ENCODE data around the gene KCNJ11.

Gene KCNJ11

GRCh38 chr11:17376493-17376892 is 12.0 kb downstream of the KCNJ11 start:
- Histone ChIP-seq H3K79me2 (ENCODE audit: insufficient read depth, low read length) (no peaks in the 10 kb centered on the region), H3F3A (ENCODE audit: insufficient read depth, low read length) (no peaks in the 10 kb centered on the region), H3K4me1 (ENCODE audit: insufficient read depth, low read length, severe bottlenecking) (no peaks in the 10 kb centered on the region), H3K9ac (ENCODE audit: low read length) (no peak overlapping the region), H3K27ac (ENCODE audit: low read depth, low read length, poor library complexity, severe bottlenecking) (no peak overlapping the region), H3K36me3 (ENCODE audit: insufficient read depth, low read length) (peaks cover 98% of the 10 kb centered on the region), H3K9me3 (ENCODE audit: low read length) (peaks cover 27% of the 10 kb centered on the region), H3K9me2 (ENCODE audit: low read depth, low read length) (no peaks in the 10 kb centered on the region), H3K4me2 (ENCODE audit: low read length) (no peak overlapping the region), H3K4me3 (ENCODE audit: low read depth, low read length, poor library complexity, severe bottlenecking) (no peak overlapping the region), H4K20me1 (ENCODE audit: insufficient read depth, low read length) (no peaks in the 10 kb centered on the region), H3K27me3 (ENCODE audit: insufficient read depth, low read length) (no peaks in the 10 kb centered on the region), H2AFZ (ENCODE audit: low read length) (no peak overlapping the region)
- TF ChIP-seq EZH2 (IDR thresholded peaks at IDR 0.05; ENCODE audit: borderline replicate concordance, low read length), result no peak
- no peak for TF ChIP-seq CTCF (IDR thresholded peaks at IDR 0.05; ENCODE audit: low read length)

GRCh38 chr11:17375547-17375946 is 12.9 kb downstream of the KCNJ11 start:
- TF ChIP-seq CTCF (IDR thresholded peaks at IDR 0.05; ENCODE audit: low read length), result no peak
- TF ChIP-seq EZH2 (IDR thresholded peaks at IDR 0.05; ENCODE audit: borderline replicate concordance, low read length), result no peak
- no peaks in the 10 kb centered on the region for H3F3A ChIP-seq (ENCODE audit: insufficient read depth, low read length)
- no peaks in the 10 kb centered on the region for H3K79me2 ChIP-seq (ENCODE audit: insufficient read depth, low read length)
- no peaks in the 10 kb centered on the region for H3K9me2 ChIP-seq (ENCODE audit: low read depth, low read length)
- no peak overlapping the region for H3K27ac ChIP-seq (ENCODE audit: low read depth, low read length, poor library complexity, severe bottlenecking)
- no peaks in the 10 kb centered on the region for H3K4me1 ChIP-seq (ENCODE audit: insufficient read depth, low read length, severe bottlenecking)
- H4K20me1 ChIP-seq (ENCODE audit: insufficient read depth, low read length), result no peaks in the 10 kb centered on the region
- no peaks in the 10 kb centered on the region for H3K27me3 ChIP-seq (ENCODE audit: insufficient read depth, low read length)
- no peak overlapping the region for H3K9ac ChIP-seq (ENCODE audit: low read length)
- H2AFZ ChIP-seq (ENCODE audit: low read length), result no peak overlapping the region
- H3K4me3 ChIP-seq (ENCODE audit: low read depth, low read length, poor library complexity, severe bottlenecking), result no peak overlapping the region
- no peak overlapping the region for H3K4me2 ChIP-seq (ENCODE audit: low read length)
- H3K36me3 ChIP-seq (ENCODE audit: insufficient read depth, low read length), result peaks cover 99% of the 10 kb centered on the region
- H3K9me3 ChIP-seq (ENCODE audit: low read length), result peaks cover 37% of the 10 kb centered on the region

GRCh38 chr11:17371614-17372013 is 16.8 kb downstream of the KCNJ11 start:
- TF ChIP-seq CTCF (IDR thresholded peaks at IDR 0.05; ENCODE audit: low read length), result no peak
- no peak for TF ChIP-seq EZH2 (IDR thresholded peaks at IDR 0.05; ENCODE audit: borderline replicate concordance, low read length)
- Histone ChIP-seq H3K36me3 (ENCODE audit: insufficient read depth, low read length) (peaks cover 100% of the 10 kb centered on the region), H3K4me3 (ENCODE audit: low read depth, low read length, poor library complexity, severe bottlenecking) (no peak overlapping the region), H3K4me2 (ENCODE audit: low read length) (no peak overlapping the region), H2AFZ (ENCODE audit: low read length) (no peak overlapping the region), H3K27me3 (ENCODE audit: insufficient read depth, low read length) (no peaks in the 10 kb centered on the region), H3K9ac (ENCODE audit: low read length) (no peak overlapping the region), H4K20me1 (ENCODE audit: insufficient read depth, low read length) (no peaks in the 10 kb centered on the region), H3K4me1 (ENCODE audit: insufficient read depth, low read length, severe bottlenecking) (no peaks in the 10 kb centered on the region), H3F3A (ENCODE audit: insufficient read depth, low read length) (no peaks in the 10 kb centered on the region), H3K9me3 (ENCODE audit: low read length) (peaks cover 60% of the 10 kb centered on the region), H3K79me2 (ENCODE audit: insufficient read depth, low read length) (no peaks in the 10 kb centered on the region), H3K9me2 (ENCODE audit: low read depth, low read length) (no peaks in the 10 kb centered on the region), H3K27ac (ENCODE audit: low read depth, low read length, poor library complexity, severe bottlenecking) (no peak overlapping the region)

All from OCI-LY1 (cell line).